AG09319 (cell line): ENCODE data around the gene CHRM3.
"Not testable (repeated sequence)": the region's sequence is repeated elsewhere in the genome, so short reads cannot be mapped to it uniquely, and the experiment has no call there.

Experiments used
- DNase-seq: peaks from one replicate; pipeline ENCODE4 v3.0.0-alpha.2; 2010; ENCODE audit warnings: low read depth; ENCODE audit errors: extremely low read depth
- CTCF ChIP-seq: IDR thresholded peaks from 2 replicates; pipeline ENCODE4 v1.5.1; 2011; ENCODE audit warnings: low read depth, mild to moderate bottlenecking, inconsistent platforms, low read length, moderate library complexity

CHRM3 gene

GRCh38 chr1:239357867-239358266 is 28.5 kb upstream of the CHRM3 start:
- TF ChIP-seq CTCF, result no peak
- DNase-seq, result no peak

GRCh38 chr1:239361403-239361802 is 25.0 kb upstream of the CHRM3 start:
- no peak for TF ChIP-seq CTCF
- DNase-seq, result no peak

- DNase-seq, result no peak
- TF ChIP-seq CTCF, result no peak
These were observed 22.4 kb upstream of the CHRM3 start for GRCh38 chr1:239363930-239364329.

GRCh38 chr1:239367196-239367810 is 19.1 kb upstream of the CHRM3 start:
- no peak for TF ChIP-seq CTCF
- DNase-seq, result no peak

- no peak for DNase-seq
- no peak for TF ChIP-seq CTCF
These were observed 17.8 kb upstream of the CHRM3 start for GRCh38 chr1:239368436-239369109.

- not testable (repeated sequence) for DNase-seq
These were observed 15.5 kb upstream of the CHRM3 start for GRCh38 chr1:239370869-239371268.

GRCh38 chr1:239382666-239383065 is 3.7 kb upstream of the CHRM3 start:
- TF ChIP-seq CTCF, result no peak
- DNase-seq, result no peak

- no peak for DNase-seq
- no peak for TF ChIP-seq CTCF
These were observed 2.7 kb upstream of the CHRM3 start for GRCh38 chr1:239383714-239384113.
